ENCODE measurements around the gene SH3PXD2B.

The SH3PXD2B gene

DNA sequence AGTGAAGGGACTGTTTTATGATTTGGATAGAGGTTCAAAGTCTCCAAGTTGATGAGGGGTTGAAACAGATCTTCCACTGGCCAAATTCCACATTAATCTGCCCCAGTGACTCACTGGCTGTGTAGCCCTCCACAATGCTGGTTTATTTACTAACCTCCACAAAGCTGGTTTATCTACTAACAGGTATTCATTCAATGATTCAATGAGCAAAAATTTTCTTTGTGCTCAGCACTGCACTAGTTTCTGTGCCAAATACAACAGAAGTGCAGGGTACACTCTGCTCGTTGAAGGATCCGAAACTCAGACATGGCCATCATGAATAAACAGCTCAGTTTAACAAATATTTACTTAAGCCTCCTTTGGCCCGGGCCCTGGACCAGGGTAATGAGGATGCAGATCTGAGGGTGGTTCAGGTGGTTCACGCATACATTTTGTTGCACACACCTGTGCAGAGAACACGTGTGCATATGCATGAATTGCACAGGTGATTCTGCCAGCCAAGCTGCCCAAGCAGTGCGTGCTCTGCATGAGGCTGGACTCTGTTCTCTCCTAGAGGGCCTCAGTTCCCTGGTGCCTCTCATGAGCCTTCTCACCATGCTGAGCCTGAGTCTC, 71.0 kb downstream of the SH3PXD2B start:
- Histone ChIP-seq H3K4me1 (ENCODE audit: insufficient read depth, low read length, severe bottlenecking) (no peaks in the 10 kb centered on the region), H3K27ac (ENCODE audit: low read depth, low read length, poor library complexity, severe bottlenecking) (no peak overlapping the region), H3K4me3 (ENCODE audit: low read depth, low read length, poor library complexity, severe bottlenecking) (no peak overlapping the region), H3K9ac (ENCODE audit: low read length) (no peak overlapping the region), H3K27me3 (ENCODE audit: insufficient read depth, low read length) (peaks cover 7% of the 10 kb centered on the region), H3K4me2 (ENCODE audit: low read length) (no peak overlapping the region), H3K9me2 (ENCODE audit: low read depth, low read length) (no peaks in the 10 kb centered on the region), H2AFZ (ENCODE audit: low read length) (no peak overlapping the region), H3K9me3 (ENCODE audit: low read length) (no peaks in the 10 kb centered on the region), H3K79me2 (ENCODE audit: insufficient read depth, low read length) (no peaks in the 10 kb centered on the region), H3F3A (ENCODE audit: insufficient read depth, low read length) (no peaks in the 10 kb centered on the region), H4K20me1 (ENCODE audit: insufficient read depth, low read length) (no peaks in the 10 kb centered on the region), H3K36me3 (ENCODE audit: insufficient read depth, low read length) (no peaks in the 10 kb centered on the region)
- TF ChIP-seq, protein P1, sequence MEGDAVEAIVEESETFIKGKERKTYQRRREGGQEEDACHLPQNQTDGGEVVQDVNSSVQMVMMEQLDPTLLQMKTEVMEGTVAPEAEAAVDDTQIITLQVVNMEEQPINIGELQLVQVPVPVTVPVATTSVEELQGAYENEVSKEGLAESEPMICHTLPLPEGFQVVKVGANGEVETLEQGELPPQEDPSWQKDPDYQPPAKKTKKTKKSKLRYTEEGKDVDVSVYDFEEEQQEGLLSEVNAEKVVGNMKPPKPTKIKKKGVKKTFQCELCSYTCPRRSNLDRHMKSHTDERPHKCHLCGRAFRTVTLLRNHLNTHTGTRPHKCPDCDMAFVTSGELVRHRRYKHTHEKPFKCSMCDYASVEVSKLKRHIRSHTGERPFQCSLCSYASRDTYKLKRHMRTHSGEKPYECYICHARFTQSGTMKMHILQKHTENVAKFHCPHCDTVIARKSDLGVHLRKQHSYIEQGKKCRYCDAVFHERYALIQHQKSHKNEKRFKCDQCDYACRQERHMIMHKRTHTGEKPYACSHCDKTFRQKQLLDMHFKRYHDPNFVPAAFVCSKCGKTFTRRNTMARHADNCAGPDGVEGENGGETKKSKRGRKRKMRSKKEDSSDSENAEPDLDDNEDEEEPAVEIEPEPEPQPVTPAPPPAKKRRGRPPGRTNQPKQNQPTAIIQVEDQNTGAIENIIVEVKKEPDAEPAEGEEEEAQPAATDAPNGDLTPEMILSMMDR (IDR thresholded peaks at IDR 0.05; ENCODE audit: low read length): no peak
- no peak for TF ChIP-seq EZH2 (IDR thresholded peaks at IDR 0.05; ENCODE audit: borderline replicate concordance, low read length)

DNA sequence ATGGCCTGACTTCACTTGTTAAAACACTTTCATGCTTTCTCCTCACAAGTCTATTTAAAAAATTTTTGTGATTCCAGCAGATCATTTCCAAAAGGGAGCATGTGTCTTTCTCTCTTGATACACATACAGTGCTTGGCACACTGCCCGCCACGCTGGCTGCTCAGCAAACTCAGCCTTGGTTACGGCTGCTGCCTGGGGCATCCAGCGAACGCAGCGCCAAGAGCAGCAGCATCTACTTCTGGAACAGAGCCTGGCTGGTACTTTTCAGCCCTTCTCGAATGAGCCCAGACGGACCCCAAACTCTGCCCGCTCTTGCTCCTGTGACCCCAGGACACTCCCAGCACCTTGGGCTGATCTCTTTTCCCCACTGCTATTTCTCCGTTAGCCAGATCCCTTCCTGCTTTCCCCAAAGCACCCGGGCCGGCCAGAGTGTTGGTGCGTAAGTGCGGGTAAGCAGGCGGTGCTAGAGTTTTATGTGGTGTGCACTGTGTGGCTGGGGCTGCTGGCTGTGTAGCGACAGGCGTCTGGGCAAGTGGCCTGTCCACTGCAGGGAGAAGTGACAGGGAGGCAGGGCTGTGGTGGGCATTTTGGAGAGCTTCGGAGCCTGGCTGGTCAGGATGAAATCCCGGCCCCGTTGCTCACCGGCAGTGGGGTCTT, 73.2 kb downstream of the SH3PXD2B start:
- no peaks in the 10 kb centered on the region for H4K20me1 ChIP-seq (ENCODE audit: insufficient read depth, low read length)
- no peak overlapping the region for H3K9ac ChIP-seq (ENCODE audit: low read length)
- no peaks in the 10 kb centered on the region; the same call in 1 of the 2 replicates for H3K27me3 ChIP-seq (ENCODE audit: insufficient read depth, low read length)
- no peak overlapping the region for H3K4me2 ChIP-seq (ENCODE audit: low read length)
- no peak for TF ChIP-seq EZH2 (IDR thresholded peaks at IDR 0.05; ENCODE audit: borderline replicate concordance, low read length)
- no peaks in the 10 kb centered on the region for H3K4me1 ChIP-seq (ENCODE audit: insufficient read depth, low read length, severe bottlenecking)
- H3K9me2 ChIP-seq (ENCODE audit: low read depth, low read length): no peaks in the 10 kb centered on the region
- H3F3A ChIP-seq (ENCODE audit: insufficient read depth, low read length): no peaks in the 10 kb centered on the region
- no peak overlapping the region for H3K4me3 ChIP-seq (ENCODE audit: low read depth, low read length, poor library complexity, severe bottlenecking)
- no peak overlapping the region for H2AFZ ChIP-seq (ENCODE audit: low read length)
- no peak overlapping the region for H3K27ac ChIP-seq (ENCODE audit: low read depth, low read length, poor library complexity, severe bottlenecking)
- H3K9me3 ChIP-seq (ENCODE audit: low read length): no peaks in the 10 kb centered on the region
- H3K36me3 ChIP-seq (ENCODE audit: insufficient read depth, low read length): no peaks in the 10 kb centered on the region
- no peaks in the 10 kb centered on the region for H3K79me2 ChIP-seq (ENCODE audit: insufficient read depth, low read length)

DNA sequence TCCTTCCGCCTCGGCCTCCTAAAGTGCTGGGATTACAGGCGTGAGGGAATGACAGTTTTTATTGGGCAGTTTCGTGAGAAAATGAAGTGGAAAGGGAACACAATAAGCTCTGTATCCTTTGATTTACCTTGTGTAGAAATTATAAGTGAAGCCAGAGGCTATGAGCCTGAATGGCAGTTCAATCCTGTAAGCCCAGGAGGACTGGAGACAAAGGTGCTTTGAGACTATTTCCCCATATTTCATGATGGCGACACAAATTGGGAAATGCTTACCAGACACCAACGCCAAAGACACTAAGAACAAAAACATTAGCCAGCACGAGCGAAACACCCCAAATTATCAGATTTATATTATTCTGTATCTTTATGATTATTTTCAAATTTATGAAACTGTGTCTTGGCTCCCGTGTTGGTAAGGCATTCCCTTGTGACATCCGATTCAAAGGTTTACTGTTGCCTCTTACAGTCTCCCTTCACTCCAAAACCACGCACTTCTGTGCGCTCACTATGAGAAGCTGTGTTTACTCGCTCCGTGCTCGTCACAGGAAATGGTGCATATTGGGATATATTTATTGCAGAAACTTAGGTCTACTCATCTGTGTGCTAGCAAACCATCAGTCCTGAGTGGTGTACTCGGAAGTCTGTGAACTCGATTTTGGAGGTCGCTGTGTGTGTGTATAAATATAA, 73.9 kb downstream of the SH3PXD2B start:
- no peak overlapping the region for H2AFZ ChIP-seq (ENCODE audit: low read length)
- H3K4me3 ChIP-seq (ENCODE audit: low read depth, low read length, poor library complexity, severe bottlenecking): no peak overlapping the region
- no peak overlapping the region for H3K4me2 ChIP-seq (ENCODE audit: low read length)
- no peaks in the 10 kb centered on the region; the same call in 1 of the 2 replicates for H3K27me3 ChIP-seq (ENCODE audit: insufficient read depth, low read length)
- no peaks in the 10 kb centered on the region for H3K9me2 ChIP-seq (ENCODE audit: low read depth, low read length)
- no peaks in the 10 kb centered on the region for H3K36me3 ChIP-seq (ENCODE audit: insufficient read depth, low read length)
- no peaks in the 10 kb centered on the region for H4K20me1 ChIP-seq (ENCODE audit: insufficient read depth, low read length)
- no peaks in the 10 kb centered on the region for H3K79me2 ChIP-seq (ENCODE audit: insufficient read depth, low read length)
- no peaks in the 10 kb centered on the region for H3F3A ChIP-seq (ENCODE audit: insufficient read depth, low read length)
- H3K9ac ChIP-seq (ENCODE audit: low read length): no peak overlapping the region
- no peak for TF ChIP-seq EZH2 (IDR thresholded peaks at IDR 0.05; ENCODE audit: borderline replicate concordance, low read length)
- TF ChIP-seq, protein P1 (IDR thresholded peaks at IDR 0.05; ENCODE audit: low read length): no peak
- H3K4me1 ChIP-seq (ENCODE audit: insufficient read depth, low read length, severe bottlenecking): no peaks in the 10 kb centered on the region
- H3K9me3 ChIP-seq (ENCODE audit: low read length): no peaks in the 10 kb centered on the region
- no peak overlapping the region for H3K27ac ChIP-seq (ENCODE audit: low read depth, low read length, poor library complexity, severe bottlenecking)

All from OCI-LY1 (cell line).